WERI-Rb-1 (cell line): ENCODE data around the gene ERCC2.

Experiments used
- DNase-seq: peaks from one replicate; pipeline ENCODE4 v3.0.0-alpha.2; 2020
- H3K27ac ChIP-seq: fragments of 250-450 bp; sonication (Bioruptor Pico); 2 replicates; pipeline ENCODE4 v1.5.1; 2020; ENCODE audit warnings: mild to moderate bottlenecking, moderate library complexity
- H3K27me3 ChIP-seq: fragments of 250-450 bp; sonication (Bioruptor Pico); 2 replicates; pipeline ENCODE4 v1.5.1; 2021; ENCODE audit warnings: mild to moderate bottlenecking, low read depth, moderate library complexity; ENCODE audit not compliant: insufficient read depth, severe bottlenecking
- H3K36me3 ChIP-seq: fragments of 250-450 bp; sonication (Bioruptor Pico); 2 replicates; pipeline ENCODE4 v1.5.1; 2020; ENCODE audit warnings: mild to moderate bottlenecking, moderate library complexity
- H3K4me3 ChIP-seq: 2 replicates; pipeline ENCODE4 v1.5.1; 2011; ENCODE audit warnings: low read depth, mild to moderate bottlenecking, control low read depth, low read length
- H3K9me3 ChIP-seq: fragments of 250-450 bp; sonication (Bioruptor Pico); 2 replicates; pipeline ENCODE4 v1.5.1; 2021; ENCODE audit warnings: mild to moderate bottlenecking, moderate library complexity; ENCODE audit not compliant: severe bottlenecking
- CTCF ChIP-seq: IDR thresholded peaks from 2 replicates; pipeline ENCODE4 v1.5.1; 2011; ENCODE audit warnings: low read depth, mild to moderate bottlenecking, control low read depth, inconsistent platforms, low read length

Gene ERCC2

GRCh38 chr19:45347570-45348366 is 22.6 kb downstream of the ERCC2 start:
- Histone ChIP-seq H3K27me3 (no peaks in the 10 kb centered on the region), H3K36me3 (peaks cover 25% of the 10 kb centered on the region), H3K27ac (no peak overlapping the region), H3K9me3 (no peaks in the 10 kb centered on the region), H3K4me3 (no peak overlapping the region)
- no peak for DNase-seq
- no peak for TF ChIP-seq CTCF

- Histone ChIP-seq H3K27me3 (no peaks in the 10 kb centered on the region), H3K9me3 (no peaks in the 10 kb centered on the region), H3K27ac (no peak overlapping the region), H3K4me3 (no peak overlapping the region), H3K36me3 (peaks cover 12% of the 10 kb centered on the region)
- peak; percentile 57 for DNase-seq
- TF ChIP-seq CTCF: peak; percentile 55
Measured at GRCh38 chr19:45346449-45346848, 23.9 kb downstream of the ERCC2 start.

GRCh38 chr19:45345506-45345860 is 24.9 kb downstream of the ERCC2 start:
- Histone ChIP-seq H3K27me3 (no peaks in the 10 kb centered on the region), H3K27ac (no peak overlapping the region), H3K36me3 (peaks cover 2% of the 10 kb centered on the region), H3K9me3 (no peaks in the 10 kb centered on the region), H3K4me3 (no peak overlapping the region)
- DNase-seq: no peak
- no peak for TF ChIP-seq CTCF

- TF ChIP-seq CTCF: no peak
- no peak for DNase-seq
- H3K27me3 ChIP-seq: no peaks in the 10 kb centered on the region
- no peak overlapping the region for H3K27ac ChIP-seq
- H3K9me3 ChIP-seq: no peaks in the 10 kb centered on the region
- H3K4me3 ChIP-seq: no peak overlapping the region
- H3K36me3 ChIP-seq: no peaks in the 10 kb centered on the region
Measured at GRCh38 chr19:45344621-45345505, 25.5 kb downstream of the ERCC2 start.

- no peaks in the 10 kb centered on the region for H3K9me3 ChIP-seq
- no peaks in the 10 kb centered on the region for H3K27me3 ChIP-seq
- no peaks in the 10 kb centered on the region for H3K36me3 ChIP-seq
- no peak overlapping the region for H3K4me3 ChIP-seq
- no peak overlapping the region for H3K27ac ChIP-seq
- no peak for DNase-seq
- no peak for TF ChIP-seq CTCF
Measured at GRCh38 chr19:45342911-45343310, 27.5 kb downstream of the ERCC2 start.
